HEK293T (cell line): ENCODE data around the gene VSIG10L.

Experiments used
- ARNT ChIP-seq: fragments of 450-650 bp; IDR thresholded peaks from 2 replicates; pipeline ENCODE4 v1.6.1; 2017; ENCODE audit warnings: mild to moderate bottlenecking
- BHLHE40 ChIP-seq: fragments of 450-650 bp; IDR thresholded peaks from 2 replicates; pipeline ENCODE4 v1.6.1; 2016; ENCODE audit warnings: mild to moderate bottlenecking, moderate library complexity, borderline replicate concordance
- FOXA1 ChIP-seq: fragments of 450-650 bp; IDR thresholded peaks from 2 replicates; pipeline ENCODE4 v1.6.1; 2016; ENCODE audit warnings: mild to moderate bottlenecking
- FOXM1 ChIP-seq: fragments of 450-650 bp; IDR thresholded peaks from 2 replicates; pipeline ENCODE4 v1.6.1; 2017; ENCODE audit warnings: mild to moderate bottlenecking, borderline replicate concordance
- HDGF ChIP-seq: fragments of 450-650 bp; IDR thresholded peaks from 2 replicates; pipeline ENCODE4 v1.6.1; 2017; ENCODE audit warnings: antibody characterized with exemption, borderline replicate concordance
- L3MBTL2 ChIP-seq: fragments of 450-650 bp; conservative IDR thresholded peaks from 2 replicates; pipeline ENCODE4 v1.6.1; 2016; ENCODE audit warnings: mild to moderate bottlenecking
- LEF1 ChIP-seq: fragments of 450-650 bp; IDR thresholded peaks from 2 replicates; pipeline ENCODE4 v1.6.1; 2017; ENCODE audit warnings: mild to moderate bottlenecking, borderline replicate concordance
- NFRKB ChIP-seq: fragments of 450-650 bp; IDR thresholded peaks from 2 replicates; pipeline ENCODE4 v1.6.1; 2016; ENCODE audit warnings: mild to moderate bottlenecking, moderate library complexity
- SP1 ChIP-seq: fragments of 450-650 bp; IDR thresholded peaks from 2 replicates; pipeline ENCODE4 v1.6.1; 2017
- TARDBP ChIP-seq: fragments of 450-650 bp; IDR thresholded peaks from 2 replicates; pipeline ENCODE4 v1.6.1; 2016
- ZNF384 ChIP-seq: fragments of 450-650 bp; IDR thresholded peaks from 2 replicates; pipeline ENCODE4 v1.6.1; 2016

DNA sequence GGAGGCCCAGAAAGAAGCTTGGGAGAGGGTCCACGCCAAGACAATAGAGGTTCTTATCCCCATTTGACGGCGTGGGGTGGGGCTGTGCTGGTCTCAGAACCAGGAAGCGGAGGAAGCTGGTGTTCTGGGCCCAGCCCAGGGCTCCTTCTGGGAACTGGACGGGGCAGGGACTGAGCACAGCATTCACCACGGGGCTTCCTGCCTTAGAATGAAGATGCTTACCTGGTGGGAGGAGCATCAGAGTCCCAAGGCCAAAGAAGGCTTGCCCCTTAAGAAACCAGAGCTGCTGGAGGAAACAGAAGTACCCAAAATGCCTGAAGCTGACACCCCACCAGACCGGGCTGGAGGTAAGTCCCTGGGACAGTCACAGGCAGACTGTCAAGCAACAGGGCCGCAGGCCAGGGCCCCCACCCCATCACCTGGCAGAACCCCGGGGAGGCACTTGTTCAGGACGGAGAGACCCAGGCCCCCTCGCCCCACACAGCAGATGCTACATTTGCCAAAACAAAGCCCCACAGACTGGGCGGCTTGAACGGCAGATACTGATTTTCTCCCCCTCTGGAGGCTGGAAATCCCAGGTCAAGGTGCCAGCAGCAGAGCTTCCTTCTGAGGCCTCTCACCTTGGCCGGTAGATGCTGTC lies 48.2 kb downstream of the VSIG10L start:
- TF ChIP-seq SP1 (no peak), FOXM1 (no peak), BHLHE40 (no peak), FOXA1 (no peak), NFRKB (no peak), L3MBTL2 (no peak), LEF1 (no peak), ZNF384 (no peak), HDGF (no peak), TARDBP (no peak), ARNT (no peak)
